Motor neuron (in vitro differentiated cells): ENCODE results near the gene TGFBR1. TPM values are rescaled to one million over a fixed set of nuclear protein-coding genes. Genes with fewer than 3 reads are reported as not detected.
A peak's percentile ranks its signal among the peaks of the same experiment; 100 is the strongest.

Experiments
- ATAC-seq, 8 experiments: fragments of 200-7000 bp; cut with Tn5 transposase; replicated peaks in 6 of 8; 2 replicates each; pipeline ENCODE4 v1.8.0; 2021; ENCODE audit warnings: mild to moderate bottlenecking in 8 of 8, moderate library complexity in 8 of 8
- H3K27ac ChIP-seq, 2 donors: fragments of 250-450 bp; sonication (Bioruptor Pico); 2 replicates each; pipeline ENCODE4 v1.9.0; 2021; ENCODE audit warnings: antibody characterized with exemption in 2 of 2, mild to moderate bottlenecking in 2 of 2, moderate library complexity in 1 of 2
- H3K4me1 ChIP-seq, 2 donors: fragments of 250-450 bp; sonication (Bioruptor Pico); replicated peaks in 1 of 2; 2 replicates each; pipeline ENCODE4 v1.6.1; 2021; ENCODE audit warnings: antibody characterized with exemption in 2 of 2, mild to moderate bottlenecking in 2 of 2, moderate library complexity in 1 of 2
- H3K4me3 ChIP-seq, 5 donors: fragments of 250-450 bp; sonication (Bioruptor Pico); 2 replicates each; pipeline ENCODE4 v1.9.0; 2021; ENCODE audit warnings: antibody characterized with exemption in 5 of 5, mild to moderate bottlenecking in 5 of 5, moderate library complexity in 4 of 5
- WGBS, 10 experiments: fragments of 450-650 bp; shearing (Covaris generic); methylation state at CpG; one replicate each; pipeline ENCODE4 v1.0.0; 2022; 5-methylcytosine and 5-hydroxymethylcytosine counted together
- in situ Hi-C, 9 experiments: fragments of 400-800 bp; cut with MboI; loops; one replicate each; pipeline ENCODE4 v1.15.0; 2021; ENCODE audit warnings: low sequenced_read_pairs in 9 of 9, low pct_unique_long_range_greater_than_20kb in 2 of 9; ENCODE audit not compliant: unreplicated experiment in 9 of 9
- total RNA-seq, 8 experiments: library from RNA; unstranded; fragments of 300-600 nt; gene quantifications; 2 replicates each; pipeline versions ENCODE4 v1.2.3 to v1.2.4, GENCODE V29; 2022

The TGFBR1 gene
- total RNA-seq, 8 experiments from 2014 or later: 15.7 to 71.7 (median 33.8) TPM

- ATAC-seq: no peak
- no peak overlapping the region for H3K4me3 ChIP-seq
- peaks cover 0 to 10% of the 10 kb centered on the region in 2 donors for H3K4me1 ChIP-seq
- no peak overlapping the region for H3K27ac ChIP-seq
- 64 to 100% (median 91%) methylated on average over 1 to 8 of the region's 8 CpGs for WGBS, 10 experiments
- in situ Hi-C loops: loop anchor here in 2 of 9 experiments (25.0 kb wide), 2 partner anchors 1062 to 1162 kb away; no protein-coding TSS in a partner anchor
These were observed 45.7 kb downstream of the TGFBR1 start for GRCh38 chr9:99150451-99151171.

- no peak overlapping the region for H3K4me3 ChIP-seq
- H3K4me1 ChIP-seq: peaks cover 0 to 10% of the 10 kb centered on the region in 2 donors
- H3K27ac ChIP-seq: no peak overlapping the region
- ATAC-seq: no peak
- 20 to 94% (median 88%) methylated on average over 1 to 3 of the region's 3 CpGs; no CpG with 5 or more reads in 3 of the 10 experiments for WGBS, 10 experiments
- in situ Hi-C loops: loop anchor here in 2 of 9 experiments (25.0 kb wide), 2 partner anchors 1058 to 1158 kb away; no protein-coding TSS in a partner anchor
These were observed 49.4 kb downstream of the TGFBR1 start for GRCh38 chr9:99154356-99154755.

GRCh38 chr9:99155736-99156135 lies 50.8 kb downstream of the TGFBR1 start:
- in situ Hi-C loops: loop anchor here in 2 of 9 experiments (25.0 kb wide), 2 partner anchors 1057 to 1157 kb away; no protein-coding TSS in a partner anchor
- Histone ChIP-seq H3K4me1 (no peaks in the 10 kb centered on the region), H3K27ac (no peak overlapping the region), H3K4me3 (no peak overlapping the region)
- 16 to 100% (median 80%) methylated on average over 1 to 2 of the region's 2 CpGs for WGBS, 10 experiments
- no peak for ATAC-seq

- H3K27ac ChIP-seq: no peak overlapping the region
- no peak overlapping the region for H3K4me3 ChIP-seq
- in situ Hi-C loops: loop anchor here in 2 of 9 experiments (25.0 kb wide), 2 partner anchors 1054 to 1154 kb away; no protein-coding TSS in a partner anchor
- no peaks in the 10 kb centered on the region for H3K4me1 ChIP-seq
- WGBS, 10 experiments: 12 to 100% (median 63%) methylated on average over 1 to 4 of the region's 4 CpGs; no CpG with 5 or more reads in 1 of the 10 experiments
- peak in 2 of 8 experiments; percentile 13 to 27 for ATAC-seq
These were observed 53.7 kb downstream of the TGFBR1 start for GRCh38 chr9:99158629-99159028.

- peak in 3 of 8 experiments; percentile 63 to 73 (median 65) for ATAC-seq
- WGBS, 10 experiments: 23 to 92% (median 78%) methylated on average over 1 to 6 of the region's 6 CpGs; no CpG with 5 or more reads in 2 of the 10 experiments
- H3K4me3 ChIP-seq: no peak overlapping the region
- in situ Hi-C loops: loop anchor here in 2 of 9 experiments (25.0 kb wide), 2 partner anchors 1052 to 1152 kb away; no protein-coding TSS in a partner anchor
- no peaks in the 10 kb centered on the region for H3K4me1 ChIP-seq
- no peak overlapping the region for H3K27ac ChIP-seq
These were observed 55.3 kb downstream of the TGFBR1 start for GRCh38 chr9:99160173-99160572.

GRCh38 chr9:99162759-99163364 lies 57.9 kb downstream of the TGFBR1 start:
- H3K4me1 ChIP-seq: peaks cover 2 to 8% of the 10 kb centered on the region in 2 donors
- in situ Hi-C loops: loop anchor here in 2 of 9 experiments (25.0 kb wide), 2 partner anchors 1049 to 1149 kb away; no protein-coding TSS in a partner anchor
- ATAC-seq: peak in 4 of 8 experiments; percentile 9 to 37 (median 19)
- H3K27ac ChIP-seq: no peak overlapping the region
- no peak overlapping the region for H3K4me3 ChIP-seq
- 0 to 100% (median 35%) methylated on average over 1 to 3 of the region's 3 CpGs for WGBS, 10 experiments

- 71 to 100% (median 100%) methylated on average over 1 to 2 of the region's 2 CpGs; no CpG with 5 or more reads in 3 of the 10 experiments for WGBS, 10 experiments
- no peak overlapping the region for H3K27ac ChIP-seq
- H3K4me3 ChIP-seq: no peak overlapping the region
- peaks cover 31 to 41% of the 10 kb centered on the region in 2 donors for H3K4me1 ChIP-seq
- ATAC-seq: no peak
- in situ Hi-C loops: loop anchor here in 2 of 9 experiments (25.0 kb wide), 2 partner anchors 1046 to 1146 kb away; no protein-coding TSS in a partner anchor
These were observed 61.2 kb downstream of the TGFBR1 start for GRCh38 chr9:99166149-99166548.

GRCh38 chr9:99167119-99167518 lies 62.2 kb downstream of the TGFBR1 start:
- in situ Hi-C loops: loop anchor here in 2 of 9 experiments (25.0 kb wide), 2 partner anchors 1045 to 1145 kb away; no protein-coding TSS in a partner anchor
- 0 to 90% (median 69%) methylated on average over 1 to 4 of the region's 4 CpGs; no CpG with 5 or more reads in 2 of the 10 experiments for WGBS, 10 experiments
- Histone ChIP-seq H3K4me3 (no peak overlapping the region), H3K27ac (no peak overlapping the region), H3K4me1 (peaks cover 41 to 51% of the 10 kb centered on the region in 2 donors)
- peak in 3 of 8 experiments; percentile 44 to 57 (median 55) for ATAC-seq

GRCh38 chr9:99167694-99168093 lies 62.8 kb downstream of the TGFBR1 start:
- ATAC-seq: peak in 2 of 8 experiments; percentile 4 to 44
- 40 to 100% (median 87%) methylated on average over 1 to 2 of the region's 3 CpGs; no CpG with 5 or more reads in 6 of the 10 experiments for WGBS, 10 experiments
- Histone ChIP-seq H3K4me1 (peaks cover 47 to 57% of the 10 kb centered on the region in 2 donors), H3K4me3 (no peak overlapping the region), H3K27ac (no peak overlapping the region)
- in situ Hi-C loops: loop anchor here in 2 of 9 experiments (25.0 kb wide), 2 partner anchors 1045 to 1145 kb away; no protein-coding TSS in a partner anchor

- 0 to 100% (median 54%) methylated on average over 1 to 2 of the region's 2 CpGs; no CpG with 5 or more reads in 4 of the 10 experiments for WGBS, 10 experiments
- Histone ChIP-seq H3K4me3 (no peak overlapping the region), H3K4me1 (peaks cover 61 to 71% of the 10 kb centered on the region in 2 donors), H3K27ac (no peak overlapping the region)
- no peak for ATAC-seq
- in situ Hi-C loops: loop anchor here in 2 of 9 experiments (25.0 kb wide), 2 partner anchors 1043 to 1143 kb away; no protein-coding TSS in a partner anchor
These were observed 64.2 kb downstream of the TGFBR1 start for GRCh38 chr9:99169086-99169485.

- WGBS, 10 experiments: 0 to 83% (median 7%) methylated on average over 1 to 7 of the region's 10 CpGs; no CpG with 5 or more reads in 2 of the 10 experiments
- Histone ChIP-seq H3K4me3 (no peak overlapping the region), H3K4me1 (peaks cover 67 to 74% of the 10 kb centered on the region in 2 donors), H3K27ac (peak overlapping the region; percentile 54 to 71)
- peak; percentile 15 to 91 (median 86) for ATAC-seq
- in situ Hi-C loops: loop anchor here in 2 of 9 experiments (25.0 kb wide), 2 partner anchors 1042 to 1142 kb away; no protein-coding TSS in a partner anchor
These were observed 65.3 kb downstream of the TGFBR1 start for GRCh38 chr9:99169982-99170761.
